Liver (tissue), 9 donors: ENCODE results near the gene HAAO. TPM values are rescaled to one million over a fixed set of nuclear protein-coding genes. Genes with fewer than 3 reads are reported as not detected.

Experiments
- DNase-seq: peaks from one replicate; pipeline ENCODE4 v3.0.0-alpha.2; 2017; ENCODE audit warnings: low spot score
- H3K27ac ChIP-seq, 2 donors: one replicate each; pipeline ENCODE4 v1.7.0; 2013; ENCODE audit warnings: inconsistent platforms in 2 of 2, low read length in 2 of 2, control low read depth in 1 of 2, low read depth in 1 of 2, mild to moderate bottlenecking in 1 of 2
- H3K27me3 ChIP-seq, 4 donors: one replicate each; pipeline versions ENCODE4 v1.6.1 to v1.7.0; 2013; ENCODE audit warnings: low read length in 3 of 4, inconsistent platforms in 1 of 4, mild to moderate bottlenecking in 1 of 4, moderate library complexity in 1 of 4; ENCODE audit not compliant: control insufficient read depth in 4 of 4, insufficient read depth in 4 of 4
- H3K36me3 ChIP-seq, 4 donors: one replicate each; pipeline versions ENCODE4 v1.6.1 to v1.7.0; 2013; ENCODE audit warnings: low read length in 3 of 4, mild to moderate bottlenecking in 3 of 4, low read depth in 1 of 4, moderate library complexity in 1 of 4; ENCODE audit not compliant: control insufficient read depth in 4 of 4, insufficient read depth in 3 of 4
- H3K4me1 ChIP-seq, 4 donors: one replicate each; pipeline versions ENCODE4 v1.6.1 to v1.7.0; 2013; ENCODE audit warnings: low read length in 3 of 4, mild to moderate bottlenecking in 3 of 4, moderate library complexity in 1 of 4; ENCODE audit not compliant: control insufficient read depth in 4 of 4, insufficient read depth in 4 of 4
- H3K4me3 ChIP-seq, 3 donors: one replicate each; pipeline versions ENCODE4 v1.6.1 to v1.7.0; 2013; ENCODE audit warnings: low read length in 3 of 3, control low read depth in 1 of 3, low read depth in 1 of 3, mild to moderate bottlenecking in 1 of 3
- H3K9ac ChIP-seq, 2 donors: one replicate each; pipeline ENCODE4 v1.7.0; 2013; ENCODE audit warnings: low read length in 2 of 2, mild to moderate bottlenecking in 2 of 2, moderate library complexity in 2 of 2, control low read depth in 1 of 2, low read depth in 1 of 2
- H3K9me3 ChIP-seq, 4 donors: one replicate each; pipeline versions ENCODE4 v1.6.1 to v1.7.0; 2013; ENCODE audit warnings: low read length in 3 of 4; ENCODE audit not compliant: control insufficient read depth in 4 of 4
- EGR1 ChIP-seq, 2 donors: IDR thresholded peaks; 2 replicates each; pipeline ENCODE4 v1.6.1; 2016 to 2018; ENCODE audit warnings: antibody characterized with exemption in 2 of 2, low read depth in 2 of 2
- FOXA1 ChIP-seq: IDR thresholded peaks from 2 replicates; pipeline ENCODE4 v1.6.1; 2016; ENCODE audit warnings: antibody characterized with exemption
- GABPA ChIP-seq, 2 donors: IDR thresholded peaks in 1 of 2; conservative IDR thresholded peaks in 1 of 2; 2 replicates each; pipeline ENCODE4 v1.6.1; 2016; ENCODE audit warnings: antibody characterized with exemption in 2 of 2, mild to moderate bottlenecking in 1 of 2, moderate library complexity in 1 of 2
- HNF4G ChIP-seq: IDR thresholded peaks from 2 replicates; pipeline ENCODE4 v1.6.1; 2016; ENCODE audit warnings: antibody characterized with exemption
- JUND ChIP-seq, 2 donors: IDR thresholded peaks; 2 replicates each; pipeline ENCODE4 v1.6.1; 2016; ENCODE audit warnings: antibody characterized with exemption in 2 of 2
- NR2F2 ChIP-seq: IDR thresholded peaks from 2 replicates; pipeline ENCODE4 v1.6.1; 2016; ENCODE audit warnings: antibody characterized with exemption
- RAD21 ChIP-seq, 2 donors: IDR thresholded peaks; 2 replicates each; pipeline ENCODE4 v1.6.1; 2016; ENCODE audit warnings: antibody characterized with exemption in 2 of 2, mild to moderate bottlenecking in 2 of 2
- RXRA ChIP-seq, 2 donors: IDR thresholded peaks; 2 replicates each; pipeline ENCODE4 v1.6.1; 2017 to 2018; ENCODE audit warnings: antibody characterized with exemption in 2 of 2, mild to moderate bottlenecking in 1 of 2
- SP1 ChIP-seq: IDR thresholded peaks from 2 replicates; pipeline ENCODE4 v1.6.1; 2018; ENCODE audit warnings: antibody characterized with exemption, mild to moderate bottlenecking
- YY1 ChIP-seq: IDR thresholded peaks from 2 replicates; pipeline ENCODE4 v1.6.1; 2016; ENCODE audit warnings: antibody characterized with exemption, mild to moderate bottlenecking
- WGBS: extraction: QIAGEN DNeasy Blood & Tissue Kit; methylation state at CpG from one replicate; pipeline ENCODE4 v1.1.7; 2013; 5-methylcytosine and 5-hydroxymethylcytosine counted together
- polyA plus RNA-seq, 2 donors: library from polyadenylated mRNA; stranded (reverse) in 1 of 2; unstranded in 1 of 2; fragments of 200-250 nt in 1 of 2; fragments of >200 nt in 1 of 2; fragmentation: Nextera tagmentation in 1 of 2; extraction: Ambion mirVana in 1 of 2; gene quantifications; one replicate each; pipeline versions ENCODE4 v1.2.1 to v1.2.3, GENCODE V29; 2013 to 2015
- total RNA-seq, 2 donors: library from RNA; depleted of rRNA; stranded (reverse); fragments of >200 nt; gene quantifications; one replicate each; pipeline ENCODE4 v1.2.3, GENCODE V29; 2014
- TF ChIP-seq, protein P1 (sequence below): IDR thresholded peaks from 2 replicates; pipeline ENCODE4 v1.6.1; 2016; ENCODE audit warnings: antibody characterized with exemption, mild to moderate bottlenecking
- TF ChIP-seq, protein P2 (sequence below): fragments of 150-350 bp; IDR thresholded peaks from 2 replicates; pipeline ENCODE4 v1.5.1; 2017; ENCODE audit warnings: improper control_type of control experiment, low read depth, low read length; ENCODE audit not compliant: missing input control
- TF ChIP-seq, protein P3 (sequence below): IDR thresholded peaks from 2 replicates; pipeline ENCODE4 v1.6.1; 2016; ENCODE audit warnings: antibody characterized with exemption
- TF ChIP-seq, protein P4 (sequence below): IDR thresholded peaks from 2 replicates; pipeline ENCODE4 v1.6.1; 2016; ENCODE audit warnings: antibody characterized with exemption
- donor health status: healthy.
- donor health status: healthy.
- donor health status: healthy.
- donor health status: healthy.
- donor health status: healthy.

The HAAO gene
- total and polyA plus RNA-seq, 4 donors = 17.4 to 140 (median 130) TPM

DNA sequence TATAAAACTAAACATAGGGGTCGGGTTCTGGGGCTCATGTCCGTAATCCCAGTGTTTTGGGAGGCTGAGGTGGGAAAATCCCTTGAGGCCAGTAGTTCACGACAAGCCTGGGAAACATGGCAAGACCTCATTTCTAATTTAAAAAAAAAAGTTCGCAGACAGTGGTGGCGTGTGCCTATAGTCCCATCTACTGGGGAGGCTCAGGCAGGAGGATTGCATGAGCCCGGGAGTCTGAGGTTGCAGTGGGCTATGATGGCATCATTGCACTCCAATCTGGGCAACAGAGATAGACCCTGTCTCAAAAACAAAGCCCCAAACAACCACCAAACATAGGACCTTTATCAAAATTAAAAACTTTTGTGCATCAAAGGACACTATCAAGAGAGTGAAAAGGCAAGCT is 9.8 kb upstream of the HAAO start (continued):
- TF ChIP-seq, protein P1, sequence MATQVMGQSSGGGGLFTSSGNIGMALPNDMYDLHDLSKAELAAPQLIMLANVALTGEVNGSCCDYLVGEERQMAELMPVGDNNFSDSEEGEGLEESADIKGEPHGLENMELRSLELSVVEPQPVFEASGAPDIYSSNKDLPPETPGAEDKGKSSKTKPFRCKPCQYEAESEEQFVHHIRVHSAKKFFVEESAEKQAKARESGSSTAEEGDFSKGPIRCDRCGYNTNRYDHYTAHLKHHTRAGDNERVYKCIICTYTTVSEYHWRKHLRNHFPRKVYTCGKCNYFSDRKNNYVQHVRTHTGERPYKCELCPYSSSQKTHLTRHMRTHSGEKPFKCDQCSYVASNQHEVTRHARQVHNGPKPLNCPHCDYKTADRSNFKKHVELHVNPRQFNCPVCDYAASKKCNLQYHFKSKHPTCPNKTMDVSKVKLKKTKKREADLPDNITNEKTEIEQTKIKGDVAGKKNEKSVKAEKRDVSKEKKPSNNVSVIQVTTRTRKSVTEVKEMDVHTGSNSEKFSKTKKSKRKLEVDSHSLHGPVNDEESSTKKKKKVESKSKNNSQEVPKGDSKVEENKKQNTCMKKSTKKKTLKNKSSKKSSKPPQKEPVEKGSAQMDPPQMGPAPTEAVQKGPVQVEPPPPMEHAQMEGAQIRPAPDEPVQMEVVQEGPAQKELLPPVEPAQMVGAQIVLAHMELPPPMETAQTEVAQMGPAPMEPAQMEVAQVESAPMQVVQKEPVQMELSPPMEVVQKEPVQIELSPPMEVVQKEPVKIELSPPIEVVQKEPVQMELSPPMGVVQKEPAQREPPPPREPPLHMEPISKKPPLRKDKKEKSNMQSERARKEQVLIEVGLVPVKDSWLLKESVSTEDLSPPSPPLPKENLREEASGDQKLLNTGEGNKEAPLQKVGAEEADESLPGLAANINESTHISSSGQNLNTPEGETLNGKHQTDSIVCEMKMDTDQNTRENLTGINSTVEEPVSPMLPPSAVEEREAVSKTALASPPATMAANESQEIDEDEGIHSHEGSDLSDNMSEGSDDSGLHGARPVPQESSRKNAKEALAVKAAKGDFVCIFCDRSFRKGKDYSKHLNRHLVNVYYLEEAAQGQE = no peak
- TF ChIP-seq RAD21 (IDR thresholded peaks at IDR 0.05) = no peak

DNA sequence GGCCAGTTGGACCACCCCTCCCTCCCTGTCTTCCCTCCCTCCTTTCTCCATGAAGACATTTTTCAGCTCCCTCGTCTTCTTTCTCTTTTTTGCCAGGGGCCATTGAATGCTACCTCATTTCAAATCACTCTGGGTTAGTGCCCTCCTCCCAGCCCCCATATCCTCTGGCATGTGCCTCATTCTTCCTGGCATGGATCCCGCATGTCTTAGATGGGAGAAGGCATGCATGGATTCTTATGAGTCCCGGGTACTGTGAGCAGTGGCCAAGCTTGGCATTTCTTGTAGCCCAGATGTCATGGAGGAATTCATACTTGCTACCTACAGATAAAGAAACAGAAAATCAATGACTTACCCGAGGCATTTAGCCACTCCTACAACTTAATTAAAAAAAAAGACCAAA is 9.0 kb upstream of the HAAO start:
- no peak for TF ChIP-seq RAD21 (IDR thresholded peaks at IDR 0.05)
- TF ChIP-seq GABPA (IDR thresholded peaks at IDR 0.05 in 1 of 2, conservative IDR thresholded peaks at IDR 0.05 in 1 of 2) = no peak
- TF ChIP-seq, protein P2, sequence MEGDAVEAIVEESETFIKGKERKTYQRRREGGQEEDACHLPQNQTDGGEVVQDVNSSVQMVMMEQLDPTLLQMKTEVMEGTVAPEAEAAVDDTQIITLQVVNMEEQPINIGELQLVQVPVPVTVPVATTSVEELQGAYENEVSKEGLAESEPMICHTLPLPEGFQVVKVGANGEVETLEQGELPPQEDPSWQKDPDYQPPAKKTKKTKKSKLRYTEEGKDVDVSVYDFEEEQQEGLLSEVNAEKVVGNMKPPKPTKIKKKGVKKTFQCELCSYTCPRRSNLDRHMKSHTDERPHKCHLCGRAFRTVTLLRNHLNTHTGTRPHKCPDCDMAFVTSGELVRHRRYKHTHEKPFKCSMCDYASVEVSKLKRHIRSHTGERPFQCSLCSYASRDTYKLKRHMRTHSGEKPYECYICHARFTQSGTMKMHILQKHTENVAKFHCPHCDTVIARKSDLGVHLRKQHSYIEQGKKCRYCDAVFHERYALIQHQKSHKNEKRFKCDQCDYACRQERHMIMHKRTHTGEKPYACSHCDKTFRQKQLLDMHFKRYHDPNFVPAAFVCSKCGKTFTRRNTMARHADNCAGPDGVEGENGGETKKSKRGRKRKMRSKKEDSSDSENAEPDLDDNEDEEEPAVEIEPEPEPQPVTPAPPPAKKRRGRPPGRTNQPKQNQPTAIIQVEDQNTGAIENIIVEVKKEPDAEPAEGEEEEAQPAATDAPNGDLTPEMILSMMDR = no peak
- no peak for TF ChIP-seq NR2F2
- no peak for TF ChIP-seq RXRA (IDR thresholded peaks at IDR 0.05)
- TF ChIP-seq JUND (IDR thresholded peaks at IDR 0.05) = no peak
- TF ChIP-seq EGR1 (IDR thresholded peaks at IDR 0.05; ENCODE audit: low read depth in 2 of 2) = no peak
- TF ChIP-seq, protein P3, sequence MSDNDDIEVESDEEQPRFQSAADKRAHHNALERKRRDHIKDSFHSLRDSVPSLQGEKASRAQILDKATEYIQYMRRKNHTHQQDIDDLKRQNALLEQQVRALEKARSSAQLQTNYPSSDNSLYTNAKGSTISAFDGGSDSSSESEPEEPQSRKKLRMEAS = no peak
- TF ChIP-seq YY1 = no peak
- no peak for TF ChIP-seq HNF4G
- TF ChIP-seq FOXA1 = no peak
- H3K4me1 ChIP-seq = peaks cover 0 to 9% (median 4%) of the 10 kb centered on the region in 4 donors
- no peak for DNase-seq
- H3K27me3 ChIP-seq = no peaks in the 10 kb centered on the region
- no peaks in the 10 kb centered on the region for H3K9me3 ChIP-seq
- no peak overlapping the region for H3K9ac ChIP-seq
- no peak overlapping the region for H3K4me3 ChIP-seq
- peaks cover 0 to 3% (median 0%) of the 10 kb centered on the region in 4 donors for H3K36me3 ChIP-seq
- WGBS = 49% methylated on average over 4 of the region's 4 CpGs
- H3K27ac ChIP-seq = no peak overlapping the region

DNA sequence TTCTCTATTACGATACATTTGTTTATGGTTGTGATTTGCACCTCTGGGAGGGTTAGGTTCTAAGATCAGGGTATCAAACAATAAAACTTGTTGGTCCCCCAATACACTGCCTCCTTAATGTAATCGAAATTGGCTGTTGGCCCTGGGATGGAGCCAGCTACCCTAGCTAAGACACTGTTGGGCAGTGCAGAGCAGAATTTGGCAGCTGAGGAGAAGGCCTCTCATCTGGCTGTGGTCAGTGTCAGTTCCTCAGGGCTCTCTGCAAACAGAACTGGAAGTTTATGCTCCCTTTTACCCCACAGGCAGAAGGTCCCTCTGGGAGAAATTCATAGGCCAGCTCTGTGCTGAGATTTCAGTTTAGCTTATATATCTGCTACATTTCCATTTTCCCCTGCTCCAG is 8.6 kb upstream of the HAAO start:
- H3K4me1 ChIP-seq = peaks cover 0 to 11% (median 5%) of the 10 kb centered on the region in 4 donors
- no peak for DNase-seq
- no peak overlapping the region for H3K27ac ChIP-seq
- H3K9me3 ChIP-seq = no peaks in the 10 kb centered on the region
- H3K36me3 ChIP-seq = peaks cover 0 to 3% (median 0%) of the 10 kb centered on the region in 4 donors
- H3K4me3 ChIP-seq = no peak overlapping the region
- no peaks in the 10 kb centered on the region for H3K27me3 ChIP-seq
- TF ChIP-seq NR2F2 = no peak
- TF ChIP-seq, protein P3 = no peak
- TF ChIP-seq, protein P4, sequence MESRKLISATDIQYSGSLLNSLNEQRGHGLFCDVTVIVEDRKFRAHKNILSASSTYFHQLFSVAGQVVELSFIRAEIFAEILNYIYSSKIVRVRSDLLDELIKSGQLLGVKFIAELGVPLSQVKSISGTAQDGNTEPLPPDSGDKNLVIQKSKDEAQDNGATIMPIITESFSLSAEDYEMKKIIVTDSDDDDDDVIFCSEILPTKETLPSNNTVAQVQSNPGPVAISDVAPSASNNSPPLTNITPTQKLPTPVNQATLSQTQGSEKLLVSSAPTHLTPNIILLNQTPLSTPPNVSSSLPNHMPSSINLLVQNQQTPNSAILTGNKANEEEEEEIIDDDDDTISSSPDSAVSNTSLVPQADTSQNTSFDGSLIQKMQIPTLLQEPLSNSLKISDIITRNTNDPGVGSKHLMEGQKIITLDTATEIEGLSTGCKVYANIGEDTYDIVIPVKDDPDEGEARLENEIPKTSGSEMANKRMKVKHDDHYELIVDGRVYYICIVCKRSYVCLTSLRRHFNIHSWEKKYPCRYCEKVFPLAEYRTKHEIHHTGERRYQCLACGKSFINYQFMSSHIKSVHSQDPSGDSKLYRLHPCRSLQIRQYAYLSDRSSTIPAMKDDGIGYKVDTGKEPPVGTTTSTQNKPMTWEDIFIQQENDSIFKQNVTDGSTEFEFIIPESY = no peak
- TF ChIP-seq RAD21 (IDR thresholded peaks at IDR 0.05) = no peak
- no peak for TF ChIP-seq HNF4G
- no peak for TF ChIP-seq SP1
- TF ChIP-seq, protein P1 = no peak
- no peak for TF ChIP-seq JUND (IDR thresholded peaks at IDR 0.05)
- 58% methylated on average over 2 of the region's 2 CpGs for WGBS
- H3K9ac ChIP-seq = no peak overlapping the region
